ENCODE data around the gene SLPI. TPM values are rescaled to one million over a fixed set of nuclear protein-coding genes. Genes with fewer than 3 reads are reported as not detected.
A peak's percentile ranks its signal among the peaks of the same experiment; 100 is the strongest.

Gene SLPI
- total RNA-seq (10 to 100 TPM in 3 of 7 donors, 1 to 10 TPM in 4; 2.9 to 26.9 (median 9.0) TPM), polyA plus RNA-seq (10 to 100 TPM in 1 of 3 donors, 1 to 10 TPM in 2; 5.1 to 11.9 (median 8.4) TPM)
- long read RNA-seq, donor 1, partial matches to known transcripts: 0 of 3 reads
- long read RNA-seq, donor 1, other reads (novel, unspliced or antisense): 0 of 3 reads
- long read RNA-seq, donor 2, transcript SLPI-201 (4 exons, 596 nt): major isoform, 5 of 5 reads
- long read RNA-seq, donor 2, partial matches to known transcripts: 0 of 5 reads
- long read RNA-seq, donor 2, other reads (novel, unspliced or antisense): 0 of 5 reads

DNA sequence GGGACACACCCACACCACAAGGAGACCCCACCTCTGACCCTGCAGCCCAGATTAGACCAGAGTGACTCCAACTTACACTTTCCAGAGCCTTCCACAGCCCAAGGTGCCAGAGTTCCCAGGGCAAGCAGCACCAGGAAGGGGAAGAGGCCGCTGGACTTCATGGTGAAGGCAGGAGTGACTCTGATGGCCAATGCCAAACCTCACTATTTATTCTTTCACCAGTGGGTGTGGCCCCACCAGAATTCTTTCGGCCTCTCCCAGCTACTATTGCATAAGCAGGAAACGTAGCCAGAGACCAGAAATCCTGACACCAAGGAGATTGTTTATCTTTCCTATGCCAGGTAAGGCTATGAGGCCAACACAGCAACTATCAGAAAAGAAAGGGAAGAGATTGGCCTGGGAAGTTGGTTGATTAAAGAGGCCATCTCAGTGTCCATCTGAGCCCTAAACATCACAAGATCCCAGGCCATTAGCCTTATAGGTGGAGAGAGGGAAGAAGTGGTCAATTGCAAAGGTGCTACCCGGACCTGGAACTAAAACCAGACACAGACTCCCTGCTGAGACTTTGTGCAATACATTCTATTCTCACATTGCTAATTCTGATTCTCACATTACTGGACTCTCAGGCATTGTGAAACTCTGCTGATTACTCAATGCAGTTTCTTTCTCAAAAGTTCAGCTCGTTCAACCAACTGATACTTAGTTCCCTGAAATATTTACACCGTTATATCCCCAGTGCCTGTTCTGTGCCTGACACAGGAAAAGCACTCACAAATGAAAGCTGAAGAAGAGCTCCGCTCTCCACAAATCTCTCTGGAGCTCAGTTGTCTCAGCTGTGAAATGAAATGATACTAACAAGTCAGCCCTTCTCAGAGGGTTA is at the start of gene SLPI:
Gene SLPI (minus strand): TSS at position 182 of the 880 bp plus-strand sequence. CDS start 21 bp downstream, at position 161.
- peak within 1 kb of the TSS in 6 of 8 donors; percentile 54 to 84 (median 74) for H3K27ac ChIP-seq
- TF ChIP-seq, protein P1, sequence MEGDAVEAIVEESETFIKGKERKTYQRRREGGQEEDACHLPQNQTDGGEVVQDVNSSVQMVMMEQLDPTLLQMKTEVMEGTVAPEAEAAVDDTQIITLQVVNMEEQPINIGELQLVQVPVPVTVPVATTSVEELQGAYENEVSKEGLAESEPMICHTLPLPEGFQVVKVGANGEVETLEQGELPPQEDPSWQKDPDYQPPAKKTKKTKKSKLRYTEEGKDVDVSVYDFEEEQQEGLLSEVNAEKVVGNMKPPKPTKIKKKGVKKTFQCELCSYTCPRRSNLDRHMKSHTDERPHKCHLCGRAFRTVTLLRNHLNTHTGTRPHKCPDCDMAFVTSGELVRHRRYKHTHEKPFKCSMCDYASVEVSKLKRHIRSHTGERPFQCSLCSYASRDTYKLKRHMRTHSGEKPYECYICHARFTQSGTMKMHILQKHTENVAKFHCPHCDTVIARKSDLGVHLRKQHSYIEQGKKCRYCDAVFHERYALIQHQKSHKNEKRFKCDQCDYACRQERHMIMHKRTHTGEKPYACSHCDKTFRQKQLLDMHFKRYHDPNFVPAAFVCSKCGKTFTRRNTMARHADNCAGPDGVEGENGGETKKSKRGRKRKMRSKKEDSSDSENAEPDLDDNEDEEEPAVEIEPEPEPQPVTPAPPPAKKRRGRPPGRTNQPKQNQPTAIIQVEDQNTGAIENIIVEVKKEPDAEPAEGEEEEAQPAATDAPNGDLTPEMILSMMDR (IDR thresholded peaks at IDR 0.05 in 8 of 11, conservative IDR thresholded peaks at IDR 0.05 in 3 of 11): no peak
- TF ChIP-seq POLR2A (IDR thresholded peaks at IDR 0.05) (no peak), POLR2AphosphoS5 (IDR thresholded peaks at IDR 0.05) (no peak)
- H3K36me3 ChIP-seq: no peaks in the 10 kb centered on the region
- intact Hi-C loops (cut with DNase I; ENCODE audit: low total_unique reads): no loop called here
- DNase-seq: peak; percentile 69
- H3K27me3 ChIP-seq (replicated peaks in 1 of 7): peaks cover 0 to 61% (median 4%) of the 10 kb centered on the region in 7 donors
- peaks cover 0 to 17% (median 4%) of the 10 kb centered on the region in 6 donors for H3K4me1 ChIP-seq
- no peaks in the 10 kb centered on the region for H3K9me3 ChIP-seq
- H3K4me3 ChIP-seq: peak within 1 kb of the TSS in 2 of 8 donors; percentile 1 to 10
- WGBS, 5 donors: 20 to 50% (median 34%) methylated on average over 7 of the region's 7 CpGs

- Histone ChIP-seq H3K36me3 (no peaks in the 10 kb centered on the region), H3K4me3 (no peak overlapping the region), H3K27ac (no peak overlapping the region), H3K4me1 (peaks cover 0 to 8% (median 5%) of the 10 kb centered on the region in 6 donors), H3K9me3 (no peaks in the 10 kb centered on the region), H3K27me3 (replicated peaks in 1 of 7) (peaks cover 0 to 73% (median 26%) of the 10 kb centered on the region in 7 donors)
- no peak for DNase-seq
- intact Hi-C loops (cut with DNase I; ENCODE audit: low total_unique reads): no loop called here
- TF ChIP-seq POLR2AphosphoS5 (IDR thresholded peaks at IDR 0.05) (no peak), POLR2A (IDR thresholded peaks at IDR 0.05) (no peak)
- TF ChIP-seq, protein P1 (IDR thresholded peaks at IDR 0.05 in 8 of 11, conservative IDR thresholded peaks at IDR 0.05 in 3 of 11): no peak
- 48 to 66% (median 63%) methylated on average over 32 to 47 of the region's 47 CpGs for WGBS, 5 donors
These were observed 49.5 kb upstream of the SLPI start for GRCh38 chr20:45303586-45304463.

GRCh38 chr20:45301824-45302271 is 47.5 kb upstream of the SLPI start:
- Histone ChIP-seq H3K27me3 (replicated peaks in 1 of 7) (peaks cover 0 to 72% (median 20%) of the 10 kb centered on the region in 7 donors), H3K4me3 (no peak overlapping the region), H3K4me1 (peaks cover 0 to 8% (median 5%) of the 10 kb centered on the region in 6 donors), H3K36me3 (no peaks in the 10 kb centered on the region), H3K9me3 (no peaks in the 10 kb centered on the region), H3K27ac (no peak overlapping the region)
- WGBS, 5 donors: 66 to 82% (median 75%) methylated on average over 5 of the region's 5 CpGs
- no peak for TF ChIP-seq POLR2A (IDR thresholded peaks at IDR 0.05)
- TF ChIP-seq POLR2AphosphoS5 (IDR thresholded peaks at IDR 0.05): no peak
- TF ChIP-seq, protein P1 (IDR thresholded peaks at IDR 0.05 in 8 of 11, conservative IDR thresholded peaks at IDR 0.05 in 3 of 11): no peak
- no peak for DNase-seq
- intact Hi-C loops (cut with DNase I; ENCODE audit: low total_unique reads): no loop called here

All from spleen (tissue), 13 donors.